ENCODE data around the gene AGMO.

AGMO gene

GRCh38 chr7:15470825-15471668 is 90.8 kb downstream of the AGMO start:
- no peaks in the 10 kb centered on the region for H3K9me3 ChIP-seq (ENCODE audit: insufficient read depth, low read length)
- H3K4me3 ChIP-seq (ENCODE audit: insufficient read depth, low read length, poor library complexity, severe bottlenecking) = no peak overlapping the region
- no peaks in the 10 kb centered on the region for H3K27me3 ChIP-seq (ENCODE audit: low read length)
- no peak overlapping the region for H3K9ac ChIP-seq (ENCODE audit: low read length)
- no peaks in the 10 kb centered on the region; the same call in 1 of the 2 replicates for H3K36me3 ChIP-seq (ENCODE audit: low read length)
- H4K20me1 ChIP-seq (ENCODE audit: low read depth, low read length) = no peaks in the 10 kb centered on the region
- H3K4me2 ChIP-seq (ENCODE audit: low read depth, low read length, poor library complexity, severe bottlenecking) = no peak overlapping the region
- H3K9me2 ChIP-seq (replicated peaks; ENCODE audit: insufficient read depth, low read length) = no peaks in the 10 kb centered on the region
- TF ChIP-seq CTCF (IDR thresholded peaks at IDR 0.05; ENCODE audit: insufficient read depth, low read length, poor library complexity, severe bottlenecking) (no peak), EZH2phosphoT487 (conservative IDR thresholded peaks at IDR 0.05; ENCODE audit: low read length) (no peak)
- no peaks in the 10 kb centered on the region for H3F3A ChIP-seq (ENCODE audit: insufficient read depth)
- no peaks in the 10 kb centered on the region for H3K79me2 ChIP-seq (ENCODE audit: insufficient read depth, low read length)
- no peak overlapping the region for H2AFZ ChIP-seq (ENCODE audit: low read depth, low read length, severe bottlenecking)
- H3K27ac ChIP-seq (ENCODE audit: low read depth, low read length) = no peak overlapping the region

GRCh38 chr7:15464667-15465121 is 97.1 kb downstream of the AGMO start:
- H3K4me2 ChIP-seq (ENCODE audit: low read depth, low read length, poor library complexity, severe bottlenecking) = no peak overlapping the region
- no peaks in the 10 kb centered on the region for H4K20me1 ChIP-seq (ENCODE audit: low read depth, low read length)
- no peak overlapping the region for H3K4me3 ChIP-seq (ENCODE audit: insufficient read depth, low read length, poor library complexity, severe bottlenecking)
- no peaks in the 10 kb centered on the region for H3K79me2 ChIP-seq (ENCODE audit: insufficient read depth, low read length)
- no peaks in the 10 kb centered on the region; the same call in 1 of the 2 replicates for H3K36me3 ChIP-seq (ENCODE audit: low read length)
- no peak overlapping the region for H2AFZ ChIP-seq (ENCODE audit: low read depth, low read length, severe bottlenecking)
- no peaks in the 10 kb centered on the region for H3K9me3 ChIP-seq (ENCODE audit: insufficient read depth, low read length)
- no peaks in the 10 kb centered on the region for H3F3A ChIP-seq (ENCODE audit: insufficient read depth)
- no peaks in the 10 kb centered on the region for H3K27me3 ChIP-seq (ENCODE audit: low read length)
- no peak for TF ChIP-seq CTCF (IDR thresholded peaks at IDR 0.05; ENCODE audit: insufficient read depth, low read length, poor library complexity, severe bottlenecking)
- no peak for TF ChIP-seq EZH2phosphoT487 (conservative IDR thresholded peaks at IDR 0.05; ENCODE audit: low read length)
- 0 out of 2 replicates have a peak, but pooled peaks cover 5% of the 10 kb centered on the region for H3K9me2 ChIP-seq (replicated peaks; ENCODE audit: insufficient read depth, low read length)
- no peak overlapping the region for H3K27ac ChIP-seq (ENCODE audit: low read depth, low read length)
- no peak overlapping the region for H3K9ac ChIP-seq (ENCODE audit: low read length)

- Histone ChIP-seq H3K4me3 (ENCODE audit: insufficient read depth, low read length, poor library complexity, severe bottlenecking) (no peak overlapping the region), H2AFZ (ENCODE audit: low read depth, low read length, severe bottlenecking) (no peak overlapping the region), H3K9me3 (ENCODE audit: insufficient read depth, low read length) (no peaks in the 10 kb centered on the region), H3F3A (ENCODE audit: insufficient read depth) (no peaks in the 10 kb centered on the region), H3K36me3 (ENCODE audit: low read length) (no peaks in the 10 kb centered on the region; the same call in 1 of the 2 replicates), H3K9ac (ENCODE audit: low read length) (no peak overlapping the region), H3K4me2 (ENCODE audit: low read depth, low read length, poor library complexity, severe bottlenecking) (no peak overlapping the region), H3K79me2 (ENCODE audit: insufficient read depth, low read length) (no peaks in the 10 kb centered on the region), H3K27ac (ENCODE audit: low read depth, low read length) (no peak overlapping the region), H3K27me3 (ENCODE audit: low read length) (no peaks in the 10 kb centered on the region), H4K20me1 (ENCODE audit: low read depth, low read length) (no peaks in the 10 kb centered on the region), H3K9me2 (replicated peaks; ENCODE audit: insufficient read depth, low read length) (0 out of 2 replicates have a peak, but pooled peaks cover 5% of the 10 kb centered on the region)
- no peak for TF ChIP-seq CTCF (IDR thresholded peaks at IDR 0.05; ENCODE audit: insufficient read depth, low read length, poor library complexity, severe bottlenecking)
- no peak for TF ChIP-seq EZH2phosphoT487 (conservative IDR thresholded peaks at IDR 0.05; ENCODE audit: low read length)
These were observed 97.8 kb downstream of the AGMO start for GRCh38 chr7:15463801-15464666.

All from SU-DHL-6 (cell line).